Peyer's patch (tissue), 4 donors: Measurements from ENCODE around the gene ANKIB1.

Experiments
- POLR2A ChIP-seq, 2 donors: fragments of 450-650 bp; IDR thresholded peaks; one replicate each; pipeline ENCODE4 v1.5.1; 2017; ENCODE audit warnings: antibody characterized with exemption in 2 of 2, mild to moderate bottlenecking in 2 of 2, moderate library complexity in 2 of 2
- TF ChIP-seq, protein P1 (sequence below), 6 experiments: fragments of 450-650 bp in 4 of 6; fragments of 200-600 bp in 2 of 6; sonication (generic) in 1 of 6; IDR thresholded peaks; one replicate each; pipeline ENCODE4 v1.5.1; 2017 to 2019; ENCODE audit warnings: antibody characterized with exemption in 6 of 6, mild to moderate bottlenecking in 3 of 6, moderate library complexity in 1 of 6

DNA sequence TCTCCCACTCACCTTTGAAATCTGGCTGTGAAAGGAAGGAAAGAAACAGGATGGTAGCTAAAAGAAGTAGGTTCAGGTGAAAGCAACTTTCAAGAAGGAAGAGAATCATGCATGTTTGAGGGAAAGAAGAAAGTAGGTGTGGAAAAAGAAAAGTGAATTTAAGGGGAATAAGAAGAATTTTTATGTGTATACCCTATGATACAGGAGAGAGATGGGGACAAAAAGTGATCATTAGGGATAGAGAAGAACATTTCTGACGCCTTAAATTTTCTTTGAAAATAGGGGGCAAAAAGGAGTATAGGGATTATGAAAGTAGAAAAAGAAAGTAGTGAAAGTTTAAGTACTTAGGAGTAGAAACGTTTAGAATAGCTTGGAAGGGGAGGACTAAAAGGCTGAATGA lies 15.2 kb upstream of the ANKIB1 start:
- TF ChIP-seq, protein P1, sequence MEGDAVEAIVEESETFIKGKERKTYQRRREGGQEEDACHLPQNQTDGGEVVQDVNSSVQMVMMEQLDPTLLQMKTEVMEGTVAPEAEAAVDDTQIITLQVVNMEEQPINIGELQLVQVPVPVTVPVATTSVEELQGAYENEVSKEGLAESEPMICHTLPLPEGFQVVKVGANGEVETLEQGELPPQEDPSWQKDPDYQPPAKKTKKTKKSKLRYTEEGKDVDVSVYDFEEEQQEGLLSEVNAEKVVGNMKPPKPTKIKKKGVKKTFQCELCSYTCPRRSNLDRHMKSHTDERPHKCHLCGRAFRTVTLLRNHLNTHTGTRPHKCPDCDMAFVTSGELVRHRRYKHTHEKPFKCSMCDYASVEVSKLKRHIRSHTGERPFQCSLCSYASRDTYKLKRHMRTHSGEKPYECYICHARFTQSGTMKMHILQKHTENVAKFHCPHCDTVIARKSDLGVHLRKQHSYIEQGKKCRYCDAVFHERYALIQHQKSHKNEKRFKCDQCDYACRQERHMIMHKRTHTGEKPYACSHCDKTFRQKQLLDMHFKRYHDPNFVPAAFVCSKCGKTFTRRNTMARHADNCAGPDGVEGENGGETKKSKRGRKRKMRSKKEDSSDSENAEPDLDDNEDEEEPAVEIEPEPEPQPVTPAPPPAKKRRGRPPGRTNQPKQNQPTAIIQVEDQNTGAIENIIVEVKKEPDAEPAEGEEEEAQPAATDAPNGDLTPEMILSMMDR (IDR thresholded peaks at IDR 0.05): no peak
- no peak for TF ChIP-seq POLR2A (IDR thresholded peaks at IDR 0.05)
